HG03558 (cell line): Measurements from ENCODE around the gene CIB4.
"Not testable (repeated sequence)": the region's sequence is repeated elsewhere in the genome, so short reads cannot be mapped to it uniquely, and the experiment has no call there.

ENCODE experiments used
- ATAC-seq: cut with Tn5 transposase; IDR thresholded peaks from one replicate; pipeline ENCODE4 v1.9.1; 2021; ENCODE audit warnings: moderate number of reproducible peaks; ENCODE audit not compliant: unreplicated experiment; ENCODE audit errors: extremely low read depth

The CIB4 gene

GRCh38 chr2:26668856-26669750 lies 27.9 kb upstream of the CIB4 start:
- ATAC-seq = no peak

DNA sequence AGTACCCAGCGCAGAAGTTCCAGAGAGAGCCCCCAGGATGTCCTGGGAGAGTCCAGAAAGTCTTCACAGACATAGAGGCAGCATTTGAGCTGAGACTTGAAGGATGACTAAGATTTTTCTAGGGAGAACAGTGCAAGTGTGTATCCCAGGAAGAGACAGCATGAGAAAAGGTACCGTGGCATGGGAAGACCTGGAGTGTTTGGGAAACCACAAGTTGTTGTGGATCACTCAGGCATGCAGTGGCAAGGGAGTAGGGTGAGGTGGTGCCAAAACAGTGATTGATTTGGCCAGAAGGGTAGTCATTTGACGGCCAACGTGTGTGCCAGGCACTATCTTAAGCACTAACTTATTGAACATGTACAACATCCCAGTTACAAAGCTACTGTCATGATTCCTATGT lies 26.9 kb upstream of the CIB4 start:
- no peak for ATAC-seq

GRCh38 chr2:26666671-26667070 lies 25.5 kb upstream of the CIB4 start:
- ATAC-seq = no peak

- ATAC-seq = not testable (repeated sequence)
These were observed 24.1 kb upstream of the CIB4 start for GRCh38 chr2:26665296-26665695.

DNA sequence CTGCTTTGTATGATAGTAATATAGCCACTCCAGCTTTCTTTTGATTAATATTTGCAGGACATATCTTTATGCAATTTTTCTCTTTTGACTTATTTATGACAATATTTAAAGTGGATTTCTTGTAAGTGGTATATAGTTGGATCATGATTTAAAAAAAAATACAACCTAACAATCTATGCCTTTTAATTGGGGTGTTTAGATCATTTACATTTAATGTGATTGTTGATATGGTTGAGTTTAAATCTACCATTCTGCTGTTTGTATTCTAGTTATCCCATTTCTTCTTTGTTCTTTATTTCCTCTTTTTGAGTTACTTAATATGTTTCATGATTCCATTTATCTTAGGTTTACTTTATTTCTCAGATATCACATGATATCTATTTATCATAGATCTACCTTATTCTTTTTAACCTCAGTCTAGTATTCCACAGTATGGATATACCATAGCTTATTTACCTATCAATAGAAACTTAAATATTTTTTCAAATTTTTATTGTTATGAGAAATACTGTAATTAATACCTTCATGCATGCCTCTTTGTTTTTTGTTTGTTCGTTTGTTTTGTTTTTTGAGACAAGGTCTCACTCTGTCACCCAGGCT lies 19.3 kb upstream of the CIB4 start:
- no peak for ATAC-seq

DNA sequence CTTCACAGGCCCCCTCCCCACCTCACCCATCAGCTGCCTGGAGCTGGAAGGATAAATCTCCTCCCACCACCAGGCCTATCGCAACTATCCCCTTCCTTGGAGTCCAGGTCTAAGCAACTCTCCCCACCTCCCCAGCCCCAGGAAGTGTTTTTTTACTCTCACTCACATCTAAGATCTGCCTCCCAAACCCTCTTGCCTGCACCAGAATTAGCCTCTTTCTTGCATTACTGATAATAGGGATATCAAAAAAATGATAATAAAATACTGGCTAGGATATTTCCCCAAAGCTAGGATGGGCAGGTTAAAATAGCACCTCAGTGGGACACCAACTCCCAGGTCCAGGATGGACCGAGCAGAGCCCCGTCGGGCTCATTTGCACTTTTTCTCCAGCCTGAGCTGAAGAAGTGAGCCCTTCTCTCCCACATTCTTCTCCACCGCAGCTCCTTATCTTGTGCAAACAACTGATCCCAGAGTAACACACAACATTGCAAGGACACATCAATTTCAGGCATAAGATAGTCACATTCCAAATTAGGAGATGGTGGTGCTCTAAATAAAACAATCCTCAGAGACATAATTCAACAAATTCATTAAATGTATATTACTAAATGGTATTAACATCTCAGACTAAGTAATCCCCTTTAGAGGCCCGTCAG lies 17.7 kb upstream of the CIB4 start:
- no peak for ATAC-seq

DNA sequence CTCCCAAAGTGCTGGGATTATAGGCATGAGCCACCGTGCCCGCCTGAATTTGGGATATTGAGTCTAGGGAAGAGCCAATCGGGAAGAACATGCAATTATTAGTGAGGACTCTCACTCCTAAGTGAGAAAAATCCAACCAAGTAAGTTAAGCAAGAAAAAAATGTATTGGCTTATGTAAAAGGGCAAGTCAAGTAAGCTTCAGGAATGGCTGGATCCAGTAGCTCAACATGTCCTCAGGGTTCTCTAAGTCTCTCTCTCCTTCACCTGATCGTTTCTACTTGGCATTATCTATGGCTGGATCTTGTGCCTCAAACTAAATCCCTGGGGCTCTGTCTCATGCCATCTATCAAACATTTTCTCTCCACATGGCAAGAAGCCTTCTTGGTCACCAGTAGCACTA lies 16.1 kb upstream of the CIB4 start:
- ATAC-seq = no peak

DNA sequence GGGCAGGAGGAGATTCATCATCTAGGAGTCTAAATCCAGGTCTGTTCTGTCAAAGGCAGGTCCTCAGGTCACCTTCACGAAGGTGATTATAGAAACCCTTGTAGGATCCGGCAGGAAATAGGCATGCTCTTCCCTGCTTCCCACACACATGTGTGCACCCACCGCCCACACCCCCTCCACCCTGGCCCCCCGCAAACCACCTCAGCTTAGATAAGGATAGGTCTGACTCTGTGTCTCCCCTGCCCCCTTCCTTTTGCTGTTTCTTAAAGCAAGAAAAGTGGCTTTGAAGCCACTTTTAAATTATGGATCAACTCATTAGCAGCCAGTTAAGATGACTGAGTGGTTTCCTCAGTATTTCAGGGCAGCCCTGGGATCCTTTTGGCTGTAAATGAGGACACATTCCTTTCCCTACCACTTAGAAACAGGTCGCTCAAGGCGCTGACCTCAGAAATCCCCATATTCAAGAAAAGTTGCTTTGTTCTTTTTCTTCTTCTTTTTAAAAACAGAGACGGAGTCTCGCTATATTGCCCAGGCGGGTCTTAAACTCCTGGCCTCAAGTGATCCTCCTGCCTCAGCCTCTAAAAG lies 14.5 kb upstream of the CIB4 start:
- ATAC-seq = no peak

DNA sequence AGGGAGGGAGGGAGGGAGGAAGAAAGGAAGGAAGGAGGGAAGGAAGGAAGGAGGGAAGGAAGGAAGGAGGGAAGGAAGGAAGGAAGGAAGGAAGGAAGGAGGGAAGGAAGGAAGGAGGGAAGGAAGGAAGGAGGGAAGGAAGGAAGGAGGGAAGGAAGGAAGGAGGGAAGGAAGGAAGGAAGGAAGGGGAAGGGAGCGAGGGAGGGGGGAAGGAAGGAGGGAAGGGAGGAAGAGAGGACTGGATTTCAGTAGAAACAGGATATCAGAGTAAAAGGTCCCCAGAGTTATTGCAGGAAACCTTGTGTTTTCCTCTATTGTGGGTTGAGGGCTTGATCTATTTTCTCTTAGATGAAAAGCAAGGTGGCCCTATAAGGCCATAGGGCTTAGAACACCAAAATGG lies 14.0 kb upstream of the CIB4 start:
- not testable (repeated sequence) for ATAC-seq

DNA sequence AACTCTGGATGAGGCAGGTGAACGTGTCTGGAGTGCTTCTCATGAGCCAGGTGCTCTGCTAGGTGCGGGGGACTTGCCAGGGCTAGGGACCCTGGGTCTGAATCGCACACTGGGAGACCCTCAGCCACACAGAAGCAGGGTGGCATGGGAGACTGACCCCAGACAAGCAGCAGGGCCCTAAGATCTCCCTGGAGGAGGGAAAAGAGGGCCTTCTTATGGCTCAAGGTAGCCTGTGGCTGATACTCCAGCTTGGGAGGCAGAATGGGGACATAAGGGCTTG lies 12.8 kb upstream of the CIB4 start:
- no peak for ATAC-seq

DNA sequence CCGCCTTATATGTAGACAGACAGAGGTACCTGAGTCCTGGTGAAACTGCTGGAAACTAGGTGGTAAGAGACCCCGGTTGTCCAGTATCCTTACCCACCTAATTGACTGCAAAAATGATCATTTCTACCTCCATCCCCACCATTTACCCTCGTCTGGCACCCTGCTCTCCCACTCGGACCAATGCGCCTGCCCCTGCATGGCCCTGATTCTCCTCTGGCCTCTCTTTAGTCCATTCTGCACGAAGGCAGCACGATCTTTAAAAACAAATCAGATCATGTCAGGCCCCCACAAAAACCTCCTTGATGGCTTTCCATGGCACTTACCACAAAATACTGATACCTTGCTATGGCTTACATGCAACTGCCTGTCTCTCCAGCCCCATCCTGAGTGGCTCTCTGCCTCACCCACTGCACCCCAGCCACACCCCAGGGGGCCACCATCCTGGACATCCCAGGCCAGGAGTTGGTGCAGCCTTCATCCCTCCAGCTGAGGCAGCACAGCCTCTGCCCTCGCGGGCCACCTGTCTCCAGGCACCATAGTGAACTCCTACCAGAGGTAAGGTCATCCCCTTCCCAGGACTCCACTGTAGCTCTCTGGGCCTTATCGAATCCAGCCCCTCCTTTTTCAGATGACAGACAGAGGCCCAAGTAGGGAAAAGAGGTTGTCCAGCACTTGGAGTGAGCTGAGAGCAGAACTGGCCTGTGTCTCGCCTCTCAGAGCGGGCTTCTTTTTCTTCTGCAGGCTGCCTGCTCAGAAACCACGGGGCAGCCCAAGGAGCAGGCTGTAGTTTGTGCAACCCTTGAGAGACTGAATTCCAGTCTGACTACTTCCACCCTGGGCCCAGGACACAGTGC lies 12.3 kb upstream of the CIB4 start:
- ATAC-seq = no peak

GRCh38 chr2:26652361-26653041 lies 11.3 kb upstream of the CIB4 start:
- ATAC-seq = no peak

DNA sequence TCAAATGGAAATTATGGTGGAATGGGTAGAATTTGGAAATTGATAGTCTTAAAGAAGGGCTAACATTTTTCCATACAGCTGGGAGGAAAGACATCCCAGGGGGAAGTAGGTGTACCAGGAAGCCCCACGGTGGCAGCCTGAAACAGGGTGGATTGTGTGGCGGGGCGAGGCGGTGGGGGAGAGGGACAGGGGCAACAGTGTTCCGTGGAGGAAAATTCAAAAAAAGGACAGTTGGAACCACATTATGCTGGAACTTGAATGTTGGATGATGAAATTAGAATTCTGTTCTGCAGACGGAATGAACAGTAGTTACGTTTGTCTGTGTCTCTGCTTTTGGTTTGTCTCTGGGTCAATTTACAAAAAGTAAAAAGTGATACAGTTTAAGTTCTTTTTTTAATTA lies 10.6 kb upstream of the CIB4 start:
- no peak for ATAC-seq

- no peak for ATAC-seq
These were observed 10.3 kb upstream of the CIB4 start for GRCh38 chr2:26651470-26651771.

- ATAC-seq = no peak
These were observed 9.7 kb upstream of the CIB4 start for GRCh38 chr2:26650713-26651469.

DNA sequence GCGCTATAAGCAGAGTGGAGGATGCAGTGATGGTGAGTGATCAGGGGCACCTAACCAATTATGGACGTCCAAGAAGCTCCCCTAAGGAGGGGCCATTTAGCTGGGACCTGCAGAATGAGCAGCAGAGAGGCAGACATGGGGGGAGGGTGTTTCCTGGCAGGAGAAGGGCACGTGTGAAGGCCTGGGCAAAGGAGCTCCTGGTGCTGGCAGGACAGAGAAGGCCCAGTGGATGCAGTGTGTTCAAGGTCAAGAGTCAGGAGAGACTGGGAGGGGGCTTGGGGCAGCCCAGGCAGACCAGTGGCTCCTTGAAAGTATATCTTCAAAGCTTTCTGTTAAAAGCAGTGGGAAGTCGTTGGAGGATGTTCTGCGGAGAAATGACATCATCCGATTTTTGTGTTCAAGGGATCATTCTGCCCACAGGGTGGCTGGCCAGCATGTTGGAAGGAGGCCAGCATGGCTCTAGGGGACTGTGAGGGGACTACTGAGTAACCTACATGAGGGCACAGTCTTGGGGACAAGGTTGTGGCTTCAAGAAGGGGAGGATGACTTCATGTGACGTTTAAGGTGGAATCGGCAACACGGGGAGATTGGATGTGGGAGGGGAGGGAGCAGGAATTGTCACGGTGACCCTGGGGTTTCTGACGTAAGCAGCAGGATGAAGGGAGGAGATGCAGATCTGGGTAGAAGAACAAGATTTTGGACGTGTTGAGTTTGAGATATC lies 9.0 kb upstream of the CIB4 start:
- ATAC-seq = no peak

- no peak for ATAC-seq
These were observed 8.2 kb upstream of the CIB4 start for GRCh38 chr2:26649322-26649721.

DNA sequence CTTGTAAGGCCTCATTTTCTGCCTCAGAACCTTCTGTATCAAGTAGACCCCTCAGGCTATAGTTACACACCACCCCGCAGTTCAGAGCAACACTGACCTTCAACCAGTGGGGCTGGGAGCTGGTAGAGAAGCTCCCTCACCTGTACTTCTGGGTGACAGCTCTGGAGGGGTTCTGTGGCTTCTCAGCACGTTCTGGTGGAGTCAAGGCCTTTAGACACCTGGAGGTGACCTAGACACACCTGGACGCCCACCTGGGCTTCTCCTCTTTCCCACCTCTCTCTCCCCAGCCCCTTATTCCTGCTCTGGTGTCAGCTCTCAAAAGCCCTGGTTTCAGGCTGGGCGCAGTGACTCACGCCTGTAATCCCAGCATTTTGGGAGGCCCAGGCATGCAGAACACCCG lies 7.3 kb upstream of the CIB4 start:
- no peak for ATAC-seq

GRCh38 chr2:26647981-26648380 lies 6.8 kb upstream of the CIB4 start:
- no peak for ATAC-seq
